NOMO-1 treated with dmso at 0.1 percent for 144 hours (cell line): ENCODE data around the gene MYPN.
"Not testable (repeated sequence)": the region's sequence is repeated elsewhere in the genome, so short reads cannot be mapped to it uniquely, and the experiment has no call there.

Source experiments
- DNase-seq: peaks from one replicate; lab custom pipeline; 2025; ENCODE audit not compliant: unreplicated experiment; lab: John Stamatoyannopoulos, UW

The MYPN gene

GRCh38 chr10:68135922-68136792, 26.9 kb downstream of the MYPN start:
- no peak for DNase-seq

- no peak for DNase-seq
Observed at GRCh38 chr10:68137171-68137570, 27.9 kb downstream of the MYPN start.

- DNase-seq, result no peak
Observed at GRCh38 chr10:68138526-68138925, 29.2 kb downstream of the MYPN start.

DNA sequence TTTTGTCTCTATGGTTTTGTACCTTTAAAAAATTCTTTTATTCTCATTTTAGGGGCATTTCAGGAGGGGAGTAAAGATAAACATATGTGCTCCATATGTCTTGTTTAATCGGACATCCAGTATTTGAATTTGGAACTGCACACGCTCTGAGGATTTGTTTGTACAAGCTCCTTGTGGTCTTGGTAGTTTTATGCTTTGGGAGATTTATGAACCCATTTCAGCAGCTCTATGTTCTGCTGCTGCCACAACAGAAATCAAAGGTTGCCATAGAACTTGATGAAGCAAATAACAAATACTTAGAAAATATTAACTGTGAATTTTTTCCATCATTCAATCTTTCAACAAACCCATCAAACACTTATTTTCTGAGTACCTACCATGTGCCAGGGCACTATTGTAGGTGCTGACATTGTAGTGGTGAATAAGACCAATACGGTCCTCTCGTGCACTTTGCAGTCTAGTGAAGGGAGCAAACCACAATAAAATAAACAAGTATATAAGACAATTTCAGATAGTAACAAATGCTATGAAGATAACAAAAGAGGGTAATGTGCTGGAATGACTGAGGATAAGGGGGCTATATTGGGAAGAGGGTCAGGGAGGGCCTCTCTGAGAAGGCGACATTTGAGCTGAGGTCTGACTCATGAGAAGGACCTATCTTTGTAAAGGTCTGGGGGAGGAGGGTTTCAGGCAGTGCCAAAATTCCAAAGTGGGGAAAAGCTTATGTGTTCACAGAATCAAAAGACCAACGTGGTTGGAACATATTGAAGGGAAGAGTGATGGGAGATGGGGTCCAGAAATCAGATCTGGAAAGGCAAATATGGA, 30.4 kb downstream of the MYPN start:
- no peak for DNase-seq

DNA sequence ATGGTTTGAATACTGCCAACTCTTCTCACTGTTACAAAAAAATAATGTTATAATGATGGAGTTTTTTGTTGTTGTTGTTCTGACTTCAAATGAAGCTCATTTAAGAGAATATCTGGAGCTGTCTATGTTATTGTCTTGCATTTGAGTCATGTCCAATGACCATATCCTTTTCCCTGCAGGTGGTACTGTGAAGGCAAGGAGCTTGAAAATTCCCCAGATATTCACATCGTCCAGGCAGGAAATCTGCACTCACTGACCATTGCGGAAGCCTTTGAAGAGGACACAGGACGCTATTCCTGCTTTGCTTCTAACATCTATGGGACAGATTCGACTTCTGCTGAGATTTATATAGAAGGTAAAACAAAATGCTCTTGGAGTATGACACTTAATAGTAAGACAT, 33.5 kb downstream of the MYPN start:
- DNase-seq, result no peak

DNA sequence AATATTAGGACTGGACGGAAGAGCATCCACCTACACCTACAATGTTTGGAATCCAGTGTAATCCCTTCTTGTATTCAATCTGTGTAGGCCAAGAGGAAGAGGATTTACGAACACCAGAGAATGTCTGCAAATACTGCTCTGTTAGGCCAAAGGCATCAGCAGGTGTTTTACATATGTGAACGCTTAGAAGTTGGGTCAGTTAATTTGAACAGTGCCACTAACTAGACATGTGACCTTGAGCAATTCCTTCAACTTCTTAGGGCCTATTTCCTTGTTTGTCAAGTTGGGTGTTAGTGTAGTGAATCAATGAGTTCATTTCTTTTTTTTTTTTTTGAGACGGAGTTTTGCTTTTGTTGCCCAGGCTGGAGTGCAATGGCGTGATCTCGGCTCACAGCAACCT, 35.4 kb downstream of the MYPN start:
- no peak for DNase-seq

DNA sequence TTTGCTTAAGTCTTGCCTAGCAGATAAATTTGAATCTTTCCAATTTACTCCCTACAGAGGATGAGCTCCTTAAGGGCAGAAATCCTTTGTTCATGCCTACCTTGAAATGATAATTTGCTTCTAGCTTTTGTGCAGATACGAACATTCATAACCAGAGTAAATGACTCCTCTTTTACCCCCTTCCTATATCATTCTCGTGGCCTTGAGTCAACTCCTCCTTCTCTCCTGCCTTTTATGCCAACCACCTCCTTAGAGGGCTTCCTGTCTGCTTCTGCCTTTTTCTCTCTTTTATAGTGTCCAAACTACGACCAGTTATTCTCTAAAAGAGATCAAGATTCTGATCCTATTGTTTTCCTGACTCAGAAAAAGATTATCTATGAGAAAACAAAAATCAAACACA, 36.4 kb downstream of the MYPN start:
- no peak for DNase-seq

DNA sequence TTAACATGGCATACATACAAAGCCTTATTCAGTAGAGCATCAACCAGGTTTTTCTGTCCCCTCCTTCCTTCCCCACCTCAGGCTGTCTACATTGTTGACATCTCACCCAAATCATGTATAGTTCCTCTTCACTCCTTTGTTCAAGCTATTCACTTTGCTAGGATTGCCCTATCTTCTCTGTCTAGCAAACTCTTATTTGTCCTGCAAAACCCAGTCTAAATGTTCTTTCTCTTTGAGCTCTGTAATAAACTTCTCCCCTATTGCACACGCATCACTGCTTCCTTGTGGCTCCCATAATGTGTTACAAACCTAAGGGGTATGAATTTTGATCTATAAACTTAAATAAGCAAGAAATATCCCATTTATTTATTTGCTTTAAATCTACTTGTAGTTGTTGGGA, 36.8 kb downstream of the MYPN start:
- DNase-seq, result no peak

DNA sequence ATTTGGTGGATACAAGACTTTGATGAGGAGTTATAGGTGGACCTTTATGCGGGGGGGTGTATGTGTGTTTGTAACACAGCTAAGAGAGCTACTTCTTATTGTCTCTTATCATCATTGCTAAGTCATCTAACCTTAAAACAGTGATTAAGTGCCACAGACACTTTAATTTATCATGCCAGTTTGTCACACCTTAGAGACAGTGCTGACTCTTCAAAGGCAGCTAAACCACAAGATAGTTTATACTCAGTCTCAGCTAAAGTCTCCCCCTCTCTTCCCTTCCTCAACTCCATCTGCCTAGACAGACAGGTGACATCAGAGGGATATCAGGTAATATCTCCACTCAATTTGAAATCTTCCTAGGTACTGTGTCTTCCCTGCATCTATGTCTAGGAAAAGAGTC, 42.2 kb downstream of the MYPN start:
- no peak for DNase-seq

DNA sequence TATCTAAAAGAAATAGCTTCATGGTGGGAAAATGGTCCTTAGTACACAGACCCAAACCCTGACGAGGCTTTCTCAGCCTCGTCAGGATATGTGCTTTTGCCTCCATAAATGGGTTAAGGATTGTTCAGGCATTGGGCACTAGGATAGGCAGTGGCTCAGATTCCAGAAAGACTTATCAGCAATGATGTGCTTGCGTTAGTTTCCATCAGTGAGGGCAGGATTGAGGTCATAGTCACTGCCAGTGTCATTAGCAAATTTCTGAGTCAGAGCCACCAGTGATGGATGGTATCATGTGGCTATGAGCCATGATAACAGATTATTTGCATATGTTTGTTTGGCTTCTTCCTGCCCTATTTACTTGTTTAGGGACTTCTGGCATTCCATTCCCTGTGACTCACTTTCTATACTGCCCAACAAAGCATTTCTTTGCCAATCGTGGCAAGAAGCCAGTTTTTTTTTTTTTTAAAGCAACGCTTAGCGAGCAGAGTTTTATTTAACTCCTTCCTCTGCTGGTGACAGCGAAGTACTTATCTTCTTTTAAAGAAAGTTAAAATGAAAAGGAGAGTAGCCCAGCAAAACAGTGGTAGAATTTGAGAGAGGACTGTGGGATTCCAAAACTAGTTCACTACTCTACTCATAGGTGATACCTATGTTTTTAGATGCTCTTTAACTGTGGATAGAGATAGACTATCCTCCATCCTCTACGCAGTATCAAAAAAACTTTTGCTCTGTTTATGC, 44.4 kb downstream of the MYPN start:
- no peak for DNase-seq

- DNase-seq, result no peak
Observed at GRCh38 chr10:68154211-68154497, 44.9 kb downstream of the MYPN start.

DNA sequence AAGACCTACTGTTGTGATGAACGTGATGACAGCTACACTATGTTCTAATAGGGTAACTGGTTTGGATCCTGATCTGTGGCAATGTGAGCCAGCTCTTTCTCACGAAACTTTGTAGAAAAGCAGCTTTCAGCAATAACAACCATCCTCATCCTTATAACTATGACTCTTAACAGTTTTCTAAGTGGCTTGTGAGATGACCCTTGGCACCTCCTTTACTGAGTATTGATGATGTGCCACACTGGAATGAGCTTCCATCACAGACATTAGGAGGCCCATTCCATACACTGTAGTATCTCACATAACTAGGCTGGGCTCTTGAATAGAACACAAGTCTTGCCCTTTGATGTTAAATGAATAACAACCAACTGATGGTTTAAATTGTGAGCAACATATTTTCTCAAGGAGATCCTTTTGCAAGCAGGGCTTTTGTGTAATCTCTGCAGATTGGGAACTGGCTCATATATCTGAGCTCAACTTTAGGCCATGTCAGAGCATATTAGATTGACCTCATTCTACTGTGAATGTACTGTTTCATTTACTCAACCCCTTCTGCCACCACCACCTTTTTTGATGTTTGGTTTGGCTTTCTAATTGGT, 46.4 kb downstream of the MYPN start:
- DNase-seq, result no peak

- no peak for DNase-seq
Observed at GRCh38 chr10:68156373-68157185, 47.3 kb downstream of the MYPN start.

DNA sequence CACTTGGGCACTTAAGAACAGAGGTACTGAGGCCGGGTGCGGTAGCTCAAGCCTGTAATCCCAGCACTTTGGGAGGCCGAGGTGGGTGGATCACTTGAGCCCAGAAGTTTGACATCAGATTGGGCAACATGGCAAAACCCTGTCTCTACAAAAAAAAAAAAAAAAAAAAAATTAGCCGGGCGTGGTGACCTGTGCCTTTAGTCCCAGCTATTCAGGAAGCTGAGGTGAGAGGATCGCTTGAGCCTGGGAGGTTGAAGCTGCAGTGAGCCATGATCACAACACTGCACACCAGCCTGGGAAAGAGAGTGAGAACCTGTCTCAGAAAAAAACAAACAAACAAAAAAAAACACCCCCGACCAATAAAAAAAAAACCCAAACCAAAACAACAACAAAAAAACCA, 48.2 kb downstream of the MYPN start:
- DNase-seq, result not testable (repeated sequence)

GRCh38 chr10:68158031-68158430, 48.7 kb downstream of the MYPN start:
- DNase-seq, result no peak

- DNase-seq, result no peak
Observed at GRCh38 chr10:68163735-68164134, 54.4 kb downstream of the MYPN start.

GRCh38 chr10:68165643-68166042, 56.4 kb downstream of the MYPN start:
- DNase-seq, result no peak

DNA sequence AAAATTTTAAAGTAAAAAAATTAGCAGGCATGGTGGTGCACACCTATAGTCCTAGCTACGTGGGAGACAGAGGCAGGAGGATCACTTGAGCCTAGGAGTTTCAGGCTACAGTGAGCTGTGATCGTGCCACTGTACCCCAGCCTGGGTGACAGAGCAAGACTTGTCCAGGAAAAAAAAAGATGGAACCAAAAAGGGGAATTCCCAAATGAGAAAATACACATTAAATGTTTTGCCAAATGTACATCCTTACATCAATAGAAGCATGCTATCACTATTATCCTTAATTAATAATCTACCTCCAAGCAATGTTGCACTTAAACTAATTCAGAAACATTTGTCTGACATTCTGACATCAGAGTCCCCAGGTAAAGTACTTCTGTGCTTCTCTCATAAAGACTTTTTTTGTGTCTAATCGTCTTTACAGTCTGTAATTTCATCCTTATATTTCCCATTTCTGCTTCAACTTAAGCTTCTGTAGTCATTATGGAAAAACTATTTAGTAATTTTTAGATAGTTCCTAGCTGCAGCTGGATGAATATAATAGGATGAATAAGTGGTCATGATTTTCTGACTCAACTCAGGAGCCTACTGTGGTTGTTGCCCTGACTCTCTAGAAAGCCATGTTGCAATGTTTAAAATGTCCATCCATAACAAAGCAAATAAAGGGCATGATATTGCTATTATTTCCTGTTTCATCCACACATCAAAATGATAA, 57.7 kb downstream of the MYPN start:
- DNase-seq, result no peak

DNA sequence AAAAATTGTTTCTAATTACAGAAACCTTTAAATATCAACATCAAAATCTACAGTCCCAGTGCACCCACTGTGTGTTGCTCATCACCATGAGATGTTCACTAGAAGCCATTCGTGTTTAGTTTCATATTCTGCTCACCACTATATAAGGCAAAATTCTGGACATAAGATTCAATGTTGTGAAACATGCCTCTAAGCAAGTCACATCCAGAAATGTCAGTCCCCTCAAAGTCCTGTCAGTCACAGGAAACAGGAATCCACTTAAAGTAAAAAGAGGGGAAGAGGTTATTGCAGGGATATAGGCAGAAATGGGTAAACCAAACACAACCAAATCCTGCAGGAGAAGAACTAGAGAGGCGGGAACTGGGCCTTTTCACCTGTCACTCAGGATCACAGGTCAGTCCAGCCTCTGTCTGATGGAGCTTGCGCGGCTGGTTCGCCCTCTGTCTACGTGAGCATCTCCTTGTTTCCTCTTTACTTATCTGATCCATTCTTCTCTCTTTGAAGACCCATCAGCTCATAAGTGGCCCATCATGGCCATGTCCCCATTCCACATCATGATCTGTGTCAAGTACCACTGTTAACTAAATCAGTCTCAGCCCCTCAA, 58.4 kb downstream of the MYPN start:
- DNase-seq, result no peak
